ENCODE measurements around the gene PRKG1.

DNA sequence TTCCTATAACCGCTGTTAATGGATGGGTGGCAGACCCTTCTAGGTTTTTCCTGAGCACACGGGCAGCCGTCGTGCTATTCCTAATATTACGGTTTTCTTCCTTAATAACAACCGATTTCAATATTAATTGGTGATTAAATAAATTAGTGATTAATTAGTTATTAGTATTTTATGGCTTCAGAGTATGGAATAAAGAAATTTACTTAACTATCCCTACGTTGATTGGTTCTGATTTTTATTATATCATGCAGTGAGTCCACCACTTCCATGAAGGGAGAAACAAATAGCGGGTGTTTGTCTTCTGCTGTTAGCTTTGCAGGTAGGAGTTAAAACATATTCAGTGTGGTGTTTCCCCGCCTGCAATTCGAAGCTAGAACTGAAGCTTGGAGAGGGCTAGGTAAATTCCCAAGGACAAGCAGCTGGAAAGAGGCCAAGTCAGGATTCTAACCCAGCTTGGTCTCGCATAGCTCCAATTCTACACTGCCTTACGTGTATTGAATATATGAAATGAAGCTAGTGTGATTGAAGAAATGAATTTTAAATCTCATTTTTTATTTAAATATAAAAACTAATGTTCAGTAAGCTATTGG is 626.0 kb downstream of the PRKG1 start:
- TF ChIP-seq, protein P1, sequence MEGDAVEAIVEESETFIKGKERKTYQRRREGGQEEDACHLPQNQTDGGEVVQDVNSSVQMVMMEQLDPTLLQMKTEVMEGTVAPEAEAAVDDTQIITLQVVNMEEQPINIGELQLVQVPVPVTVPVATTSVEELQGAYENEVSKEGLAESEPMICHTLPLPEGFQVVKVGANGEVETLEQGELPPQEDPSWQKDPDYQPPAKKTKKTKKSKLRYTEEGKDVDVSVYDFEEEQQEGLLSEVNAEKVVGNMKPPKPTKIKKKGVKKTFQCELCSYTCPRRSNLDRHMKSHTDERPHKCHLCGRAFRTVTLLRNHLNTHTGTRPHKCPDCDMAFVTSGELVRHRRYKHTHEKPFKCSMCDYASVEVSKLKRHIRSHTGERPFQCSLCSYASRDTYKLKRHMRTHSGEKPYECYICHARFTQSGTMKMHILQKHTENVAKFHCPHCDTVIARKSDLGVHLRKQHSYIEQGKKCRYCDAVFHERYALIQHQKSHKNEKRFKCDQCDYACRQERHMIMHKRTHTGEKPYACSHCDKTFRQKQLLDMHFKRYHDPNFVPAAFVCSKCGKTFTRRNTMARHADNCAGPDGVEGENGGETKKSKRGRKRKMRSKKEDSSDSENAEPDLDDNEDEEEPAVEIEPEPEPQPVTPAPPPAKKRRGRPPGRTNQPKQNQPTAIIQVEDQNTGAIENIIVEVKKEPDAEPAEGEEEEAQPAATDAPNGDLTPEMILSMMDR (IDR thresholded peaks at IDR 0.05): no peak
- TF ChIP-seq ZFX (IDR thresholded peaks at IDR 0.05; ENCODE audit: borderline replicate concordance): no peak
